CD4-positive, alpha-beta T cell treated with Interleukin-21 for 1 hour (primary cell): Measurements from ENCODE around the gene PDIA5.
"Not testable (repeated sequence)": the region's sequence is repeated elsewhere in the genome, so short reads cannot be mapped to it uniquely, and the experiment has no call there.

Experiments
- DNase-seq: peaks from one replicate; pipeline ENCODE4 v3.0.0-alpha.2; 2020

Gene PDIA5

GRCh38 chr3:123151853-123152420 lies 85.1 kb downstream of the PDIA5 start:
- not testable (repeated sequence) for DNase-seq

DNA sequence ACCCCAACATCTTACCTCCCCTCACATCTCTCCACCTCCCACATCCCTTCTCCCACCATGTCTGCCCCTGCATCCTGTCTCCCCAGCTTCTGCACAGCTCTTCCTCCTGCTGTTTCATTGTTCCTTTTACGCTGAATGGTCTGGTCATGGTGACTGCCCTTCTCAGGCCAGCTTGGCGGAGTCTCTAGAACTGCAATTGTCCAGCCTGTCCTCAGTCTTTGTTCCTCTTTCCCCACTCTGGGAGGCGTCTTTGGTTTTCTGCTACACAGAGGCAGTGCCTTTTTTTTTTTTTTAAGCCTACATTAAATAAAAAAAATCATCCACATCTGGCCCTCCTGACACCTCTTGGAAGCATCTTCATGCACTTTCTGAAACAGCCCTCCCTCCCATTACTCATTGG lies 85.9 kb downstream of the PDIA5 start:
- DNase-seq, result no peak

GRCh38 chr3:123153125-123154019 lies 86.5 kb downstream of the PDIA5 start:
- no peak for DNase-seq

- DNase-seq, result no peak
Observed at GRCh38 chr3:123154020-123154985, 87.5 kb downstream of the PDIA5 start.

DNA sequence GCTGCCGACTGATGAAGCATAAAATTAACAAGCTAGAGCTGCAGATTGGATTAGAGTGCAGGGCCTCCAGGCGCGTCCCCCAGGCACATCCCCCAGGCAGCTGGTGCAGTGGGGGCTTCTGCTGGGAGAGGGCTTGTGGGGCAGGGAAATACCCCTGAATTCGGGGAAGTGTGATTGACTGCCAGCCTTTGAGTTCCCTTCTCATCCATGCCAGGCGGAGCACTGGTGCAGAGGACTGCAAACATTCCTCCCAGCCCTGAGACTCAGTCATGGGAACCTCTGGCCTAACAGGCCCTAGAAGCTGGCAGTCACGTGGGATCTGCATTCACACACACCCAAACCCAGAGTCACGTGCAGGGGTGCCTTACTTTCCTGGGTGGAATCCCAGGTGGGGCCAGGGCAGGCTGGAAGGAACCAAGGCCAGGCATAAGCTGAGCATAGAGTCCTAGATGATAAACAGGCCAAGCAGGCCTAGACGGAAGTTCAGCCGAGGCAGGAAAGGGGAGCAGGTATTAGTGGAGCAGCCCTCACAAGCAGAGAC lies 88.7 kb downstream of the PDIA5 start:
- no peak for DNase-seq

- DNase-seq, result no peak
Observed at GRCh38 chr3:123156276-123156995, 89.6 kb downstream of the PDIA5 start.

DNA sequence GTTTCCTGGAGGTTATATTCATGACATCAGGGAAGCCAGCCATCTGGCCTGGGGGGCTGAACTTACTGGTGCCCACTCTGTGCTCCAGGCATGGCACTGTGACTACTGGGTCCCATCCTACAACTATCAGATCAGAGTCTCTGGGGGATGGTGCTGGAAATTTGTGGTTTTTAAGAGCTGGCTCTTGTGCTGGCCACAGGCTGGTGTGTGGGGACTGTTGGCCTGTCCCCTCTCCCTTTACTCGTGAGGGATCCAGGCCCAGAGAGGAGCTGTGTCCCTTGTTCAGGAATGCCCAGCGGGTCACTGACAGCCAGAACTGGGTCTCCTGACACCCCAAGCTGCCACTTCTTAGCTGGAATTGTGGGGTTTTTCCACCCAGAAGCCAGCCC lies 90.4 kb downstream of the PDIA5 start:
- DNase-seq, result no peak

- no peak for DNase-seq
Observed at GRCh38 chr3:123157598-123158287, 90.9 kb downstream of the PDIA5 start.

GRCh38 chr3:123158330-123158729 lies 91.5 kb downstream of the PDIA5 start:
- no peak for DNase-seq

GRCh38 chr3:123158899-123159390 lies 92.1 kb downstream of the PDIA5 start:
- DNase-seq, result no peak

- no peak for DNase-seq
Observed at GRCh38 chr3:123159926-123160635, 93.3 kb downstream of the PDIA5 start.

GRCh38 chr3:123161167-123161566 lies 94.3 kb downstream of the PDIA5 start:
- DNase-seq, result no peak

DNA sequence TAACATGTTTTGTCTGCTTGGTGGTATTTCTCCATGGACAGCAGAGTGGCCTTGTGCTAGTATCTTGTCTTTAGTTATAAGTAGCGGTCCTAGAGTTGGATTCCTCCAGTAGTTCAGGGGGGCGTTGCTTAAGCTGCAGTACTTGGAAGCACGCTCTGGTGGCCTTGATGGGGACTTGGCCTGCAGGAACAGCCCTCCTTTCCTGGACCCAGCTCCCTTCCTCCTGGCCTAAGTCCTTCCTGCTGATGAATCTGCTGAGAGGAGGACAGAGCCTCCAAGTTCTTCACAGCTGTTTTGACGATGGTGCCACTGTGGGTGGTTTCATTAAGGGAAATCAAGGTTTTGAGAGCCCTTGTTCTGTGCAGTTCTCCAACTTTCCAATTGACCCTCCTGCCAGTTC lies 96.3 kb downstream of the PDIA5 start:
- DNase-seq, result no peak

- DNase-seq, result no peak
Observed at GRCh38 chr3:123165163-123165562, 98.3 kb downstream of the PDIA5 start.

DNA sequence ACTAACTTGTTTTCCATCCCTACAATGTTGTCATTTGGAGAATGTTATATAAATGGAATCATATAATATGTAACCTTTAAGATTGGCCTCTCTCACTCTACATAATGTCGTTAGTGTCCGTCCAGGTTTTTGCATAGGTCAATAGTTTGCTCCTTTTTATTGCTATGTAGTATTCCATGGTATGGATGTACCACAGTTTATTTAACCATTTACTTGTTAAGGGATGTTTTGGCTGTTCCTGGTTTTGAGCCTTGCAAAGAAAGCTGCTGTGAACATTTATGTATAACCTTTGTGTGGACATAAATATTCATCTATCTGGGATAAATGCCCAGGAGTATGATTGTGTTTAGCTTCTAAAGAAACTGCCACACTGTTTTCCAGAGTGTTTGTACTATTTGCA lies 100.9 kb downstream of the PDIA5 start:
- no peak for DNase-seq

GRCh38 chr3:123168122-123168521 lies 101.3 kb downstream of the PDIA5 start:
- DNase-seq, result no peak

- no peak for DNase-seq
Observed at GRCh38 chr3:123168605-123169004, 101.8 kb downstream of the PDIA5 start.

GRCh38 chr3:123169492-123169929 lies 102.7 kb downstream of the PDIA5 start:
- DNase-seq, result no peak

DNA sequence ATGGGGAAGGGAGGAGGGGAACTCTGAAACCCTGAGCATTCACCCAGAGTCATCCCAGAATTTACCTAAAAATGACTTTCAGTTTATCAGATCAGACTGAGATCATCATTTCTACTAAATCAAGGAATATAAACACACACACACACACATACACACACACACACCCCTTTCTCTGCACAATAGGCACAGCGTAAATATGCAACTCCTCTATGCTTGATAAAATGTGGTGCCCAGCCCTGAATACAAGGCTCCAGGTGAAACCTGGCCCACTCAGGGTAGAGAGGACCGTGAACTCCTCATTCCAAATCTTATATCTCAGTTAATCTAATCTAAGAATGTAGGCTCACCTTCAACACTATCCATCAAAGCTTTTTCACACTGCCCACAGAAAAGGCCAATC lies 103.1 kb downstream of the PDIA5 start:
- no peak for DNase-seq

- DNase-seq, result no peak
Observed at GRCh38 chr3:123180791-123181190, 114.0 kb downstream of the PDIA5 start.

GRCh38 chr3:123186695-123187094 lies 119.9 kb downstream of the PDIA5 start:
- DNase-seq, result no peak
